K562 (cell line): ENCODE results near the gene CNPY4. TPM values are rescaled to one million over a fixed set of nuclear protein-coding genes. Genes with fewer than 3 reads are reported as not detected.

Experiments used
- BRD9 ChIP-seq: fragments of 450-650 bp; IDR thresholded peaks from 2 replicates; pipeline ENCODE4 v1.6.1; 2018; ENCODE audit warnings: low read depth; ENCODE audit not compliant: partially characterized antibody
- CC2D1A ChIP-seq: fragments of 450-650 bp; IDR thresholded peaks from 2 replicates; pipeline ENCODE4 v1.6.1; 2017; ENCODE audit warnings: mild to moderate bottlenecking
- CTCF ChIP-seq, 3 experiments: IDR thresholded peaks in 2 of 3; conservative IDR thresholded peaks in 1 of 3; 2 replicates each; pipeline ENCODE4 v1.5.1; 2011 to 2012; ENCODE audit warnings: low read length in 3 of 3, mild to moderate bottlenecking in 3 of 3, control low read depth in 2 of 3, improper control_type of control experiment in 1 of 3, inconsistent platforms in 1 of 3, low read depth in 1 of 3, mixed read lengths in 1 of 3, moderate library complexity in 1 of 3; ENCODE audit not compliant: insufficient read depth in 2 of 3
- MAZ ChIP-seq, 2 experiments: fragments of 450-650 bp in 1 of 2; sonication (generic) in 1 of 2; formaldehyde crosslinking; IDR thresholded peaks in 1 of 2; conservative IDR thresholded peaks in 1 of 2; 2 replicates each; pipeline versions ENCODE4 v1.4.0 to v1.5.0; 2020; ENCODE audit warnings: mild to moderate bottlenecking in 1 of 2, missing genetic modification reagents in 1 of 2
- MCM2 ChIP-seq: fragments of 450-650 bp; IDR thresholded peaks from 2 replicates; pipeline ENCODE4 v1.6.1; 2017; ENCODE audit warnings: low read depth, mild to moderate bottlenecking
- ZNF232 ChIP-seq: sonication (generic); formaldehyde crosslinking; IDR thresholded peaks from 2 replicates; pipeline ENCODE4 v1.8.0; 2022; ENCODE audit warnings: mild to moderate bottlenecking, missing genetic modification reagents
- polyA plus RNA-seq, 8 experiments: library from polyadenylated mRNA; depleted of rRNA in 4 of 8; stranded (reverse) in 5 of 8; unstranded in 3 of 8; fragments of >200 nt; fragmentation: Nextera tagmentation in 2 of 8; fragmentation: Illumina TruSeq in 1 of 8; extraction: Ambion mirVana in 2 of 8; extraction: Trizol in 1 of 8; gene quantifications; 2 replicates each; pipeline versions ENCODE4 v1.2.1 to v1.2.3, GENCODE V29; 2011 to 2014; ENCODE audit warnings: inconsistent platforms in 1 of 8, missing spikeins in 1 of 8
- total RNA-seq, 7 experiments: library from RNA; depleted of rRNA in 6 of 7; stranded (reverse); fragments of >200 nt in 6 of 7; fragmentation: Illumina TruSeq in 2 of 7; extraction: Trizol in 2 of 7; gene quantifications; 2 replicates each; pipeline versions ENCODE4 v1.2.1 to v1.2.3, GENCODE V29; 2011 to 2021; ENCODE audit warnings: low replicate concordance in 1 of 7
- TF ChIP-seq, protein P1 (sequence below): sonication (generic); formaldehyde crosslinking; IDR thresholded peaks from 2 replicates; pipeline ENCODE4 v1.8.1; 2023; ENCODE audit warnings: mild to moderate bottlenecking, missing genetic modification reagents, moderate library complexity
- TF ChIP-seq, protein P2 (sequence below), 2 experiments: fragments of 450-650 bp; IDR thresholded peaks; 2 replicates each; pipeline ENCODE4 v1.6.1; 2018; ENCODE audit warnings: mild to moderate bottlenecking in 2 of 2, low read depth in 1 of 2; ENCODE audit not compliant: partially characterized antibody in 2 of 2

The CNPY4 gene
- total and polyA plus RNA-seq, 9 of the 15 experiments (the other 6 are each of a cell fraction or from before 2014, with no cell fraction given): 1.9 to 11.2 (median 7.0) TPM

GRCh38 chr7:100132697-100133151, 13.3 kb downstream of the CNPY4 start (continued):
- TF ChIP-seq, protein P1, sequence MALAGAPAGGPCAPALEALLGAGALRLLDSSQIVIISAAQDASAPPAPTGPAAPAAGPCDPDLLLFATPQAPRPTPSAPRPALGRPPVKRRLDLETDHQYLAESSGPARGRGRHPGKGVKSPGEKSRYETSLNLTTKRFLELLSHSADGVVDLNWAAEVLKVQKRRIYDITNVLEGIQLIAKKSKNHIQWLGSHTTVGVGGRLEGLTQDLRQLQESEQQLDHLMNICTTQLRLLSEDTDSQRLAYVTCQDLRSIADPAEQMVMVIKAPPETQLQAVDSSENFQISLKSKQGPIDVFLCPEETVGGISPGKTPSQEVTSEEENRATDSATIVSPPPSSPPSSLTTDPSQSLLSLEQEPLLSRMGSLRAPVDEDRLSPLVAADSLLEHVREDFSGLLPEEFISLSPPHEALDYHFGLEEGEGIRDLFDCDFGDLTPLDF (CRISPR knock-in tag): 0 out of 2 replicates have a peak, but pooled peaks have one; percentile 36
- TF ChIP-seq MAZ (CRISPR knock-in tag; conservative IDR thresholded peaks at IDR 0.05 in 1 of 2, IDR thresholded peaks at IDR 0.05 in 1 of 2) (peak in 1 of 2 experiments; percentile 77; a peak in 1 of 4 replicates), CC2D1A (peak; percentile 98), BRD9 (peak; percentile 77), MCM2 (no peak), CTCF (IDR thresholded peaks at IDR 0.05 in 2 of 3, conservative IDR thresholded peaks at IDR 0.05 in 1 of 3; ENCODE audit: insufficient read depth in 2 of 3, low read depth in 1 of 3, low read length in 3 of 3) (peak; percentile 98 to 99 (median 98)), ZNF232 (CRISPR knock-in tag) (0 out of 2 replicates have a peak, but pooled peaks have one; percentile 28)
- TF ChIP-seq, protein P2, sequence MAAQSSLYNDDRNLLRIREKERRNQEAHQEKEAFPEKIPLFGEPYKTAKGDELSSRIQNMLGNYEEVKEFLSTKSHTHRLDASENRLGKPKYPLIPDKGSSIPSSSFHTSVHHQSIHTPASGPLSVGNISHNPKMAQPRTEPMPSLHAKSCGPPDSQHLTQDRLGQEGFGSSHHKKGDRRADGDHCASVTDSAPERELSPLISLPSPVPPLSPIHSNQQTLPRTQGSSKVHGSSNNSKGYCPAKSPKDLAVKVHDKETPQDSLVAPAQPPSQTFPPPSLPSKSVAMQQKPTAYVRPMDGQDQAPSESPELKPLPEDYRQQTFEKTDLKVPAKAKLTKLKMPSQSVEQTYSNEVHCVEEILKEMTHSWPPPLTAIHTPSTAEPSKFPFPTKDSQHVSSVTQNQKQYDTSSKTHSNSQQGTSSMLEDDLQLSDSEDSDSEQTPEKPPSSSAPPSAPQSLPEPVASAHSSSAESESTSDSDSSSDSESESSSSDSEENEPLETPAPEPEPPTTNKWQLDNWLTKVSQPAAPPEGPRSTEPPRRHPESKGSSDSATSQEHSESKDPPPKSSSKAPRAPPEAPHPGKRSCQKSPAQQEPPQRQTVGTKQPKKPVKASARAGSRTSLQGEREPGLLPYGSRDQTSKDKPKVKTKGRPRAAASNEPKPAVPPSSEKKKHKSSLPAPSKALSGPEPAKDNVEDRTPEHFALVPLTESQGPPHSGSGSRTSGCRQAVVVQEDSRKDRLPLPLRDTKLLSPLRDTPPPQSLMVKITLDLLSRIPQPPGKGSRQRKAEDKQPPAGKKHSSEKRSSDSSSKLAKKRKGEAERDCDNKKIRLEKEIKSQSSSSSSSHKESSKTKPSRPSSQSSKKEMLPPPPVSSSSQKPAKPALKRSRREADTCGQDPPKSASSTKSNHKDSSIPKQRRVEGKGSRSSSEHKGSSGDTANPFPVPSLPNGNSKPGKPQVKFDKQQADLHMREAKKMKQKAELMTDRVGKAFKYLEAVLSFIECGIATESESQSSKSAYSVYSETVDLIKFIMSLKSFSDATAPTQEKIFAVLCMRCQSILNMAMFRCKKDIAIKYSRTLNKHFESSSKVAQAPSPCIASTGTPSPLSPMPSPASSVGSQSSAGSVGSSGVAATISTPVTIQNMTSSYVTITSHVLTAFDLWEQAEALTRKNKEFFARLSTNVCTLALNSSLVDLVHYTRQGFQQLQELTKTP (IDR thresholded peaks at IDR 0.05; ENCODE audit: low read depth in 1 of 2, partially characterized antibody in 2 of 2): peak; percentile 31 to 67
